Gastroesophageal sphincter (tissue), 3 donors: ENCODE results near the gene SH3BP5.

Source experiments
- CTCF ChIP-seq, 4 experiments: fragments of 200-600 bp in 2 of 4; fragments of 450-650 bp in 2 of 4; sonication (generic) in 1 of 4; IDR thresholded peaks; one replicate each; pipeline ENCODE4 v1.5.1; 2017 to 2019; ENCODE audit warnings: antibody characterized with exemption in 4 of 4, mild to moderate bottlenecking in 2 of 4, moderate library complexity in 2 of 4
- POLR2A ChIP-seq, 2 donors: fragments of 450-650 bp; IDR thresholded peaks; one replicate each; pipeline ENCODE4 v1.6.1; 2017; ENCODE audit warnings: antibody characterized with exemption in 2 of 2, mild to moderate bottlenecking in 2 of 2, moderate library complexity in 1 of 2
- POLR2AphosphoS5 ChIP-seq: sonication (generic); formaldehyde crosslinking; IDR thresholded peaks from one replicate; pipeline ENCODE4 v1.6.1; 2017; ENCODE audit warnings: antibody characterized with exemption

GRCh38 chr3:15228147-15228546, 104.2 kb downstream of the SH3BP5 start:
- TF ChIP-seq POLR2A (IDR thresholded peaks at IDR 0.05), result no peak
- no peak for TF ChIP-seq CTCF (IDR thresholded peaks at IDR 0.05)
- TF ChIP-seq POLR2AphosphoS5, result no peak
